ENCODE data around the gene FKBP14.

- TF ChIP-seq, protein P1, sequence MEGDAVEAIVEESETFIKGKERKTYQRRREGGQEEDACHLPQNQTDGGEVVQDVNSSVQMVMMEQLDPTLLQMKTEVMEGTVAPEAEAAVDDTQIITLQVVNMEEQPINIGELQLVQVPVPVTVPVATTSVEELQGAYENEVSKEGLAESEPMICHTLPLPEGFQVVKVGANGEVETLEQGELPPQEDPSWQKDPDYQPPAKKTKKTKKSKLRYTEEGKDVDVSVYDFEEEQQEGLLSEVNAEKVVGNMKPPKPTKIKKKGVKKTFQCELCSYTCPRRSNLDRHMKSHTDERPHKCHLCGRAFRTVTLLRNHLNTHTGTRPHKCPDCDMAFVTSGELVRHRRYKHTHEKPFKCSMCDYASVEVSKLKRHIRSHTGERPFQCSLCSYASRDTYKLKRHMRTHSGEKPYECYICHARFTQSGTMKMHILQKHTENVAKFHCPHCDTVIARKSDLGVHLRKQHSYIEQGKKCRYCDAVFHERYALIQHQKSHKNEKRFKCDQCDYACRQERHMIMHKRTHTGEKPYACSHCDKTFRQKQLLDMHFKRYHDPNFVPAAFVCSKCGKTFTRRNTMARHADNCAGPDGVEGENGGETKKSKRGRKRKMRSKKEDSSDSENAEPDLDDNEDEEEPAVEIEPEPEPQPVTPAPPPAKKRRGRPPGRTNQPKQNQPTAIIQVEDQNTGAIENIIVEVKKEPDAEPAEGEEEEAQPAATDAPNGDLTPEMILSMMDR (IDR thresholded peaks at IDR 0.05 in 4 of 5, conservative IDR thresholded peaks at IDR 0.05 in 1 of 5), result no peak
- TF ChIP-seq POLR2A (IDR thresholded peaks at IDR 0.05), result no peak
Observed at GRCh38 chr7:30070052-30070451, 43.5 kb upstream of the FKBP14 start.
